HG03575 (cell line): ENCODE results near the gene NRAP.

Source experiments
- ATAC-seq: cut with Tn5 transposase; IDR thresholded peaks from one replicate; pipeline ENCODE4 v1.9.1; 2021; ENCODE audit not compliant: unreplicated experiment, insufficient number of reproducible peaks, low FRiP score; ENCODE audit errors: extremely low read depth

NRAP gene

GRCh38 chr10:113616244-113617074 is 47.4 kb downstream of the NRAP start:
- no peak for ATAC-seq

GRCh38 chr10:113613977-113614690 is 49.7 kb downstream of the NRAP start:
- no peak for ATAC-seq

GRCh38 chr10:113613427-113613826 is 50.4 kb downstream of the NRAP start:
- ATAC-seq = no peak

GRCh38 chr10:113612154-113612553 is 51.7 kb downstream of the NRAP start:
- ATAC-seq = no peak

GRCh38 chr10:113610631-113611601 is 52.9 kb downstream of the NRAP start:
- ATAC-seq = no peak

- no peak for ATAC-seq
Measured at GRCh38 chr10:113609704-113610108, 54.1 kb downstream of the NRAP start.

- ATAC-seq = no peak
Measured at GRCh38 chr10:113605268-113605978, 58.4 kb downstream of the NRAP start.

- ATAC-seq = no peak
Measured at GRCh38 chr10:113604572-113604971, 59.3 kb downstream of the NRAP start.

- ATAC-seq = no peak
Measured at GRCh38 chr10:113603057-113603777, 60.6 kb downstream of the NRAP start.

- no peak for ATAC-seq
Measured at GRCh38 chr10:113600569-113600968, 63.3 kb downstream of the NRAP start.

- ATAC-seq = no peak
Measured at GRCh38 chr10:113594652-113595051, 69.2 kb downstream of the NRAP start.

GRCh38 chr10:113592380-113592779 is 71.5 kb downstream of the NRAP start:
- ATAC-seq = no peak

GRCh38 chr10:113590581-113590980 is 73.3 kb downstream of the NRAP start:
- no peak for ATAC-seq

- ATAC-seq = no peak
Measured at GRCh38 chr10:113589201-113589770, 74.6 kb downstream of the NRAP start.

GRCh38 chr10:113585949-113586348 is 77.9 kb downstream of the NRAP start:
- no peak for ATAC-seq

- ATAC-seq = no peak
Measured at GRCh38 chr10:113583571-113583970, 80.3 kb downstream of the NRAP start.

GRCh38 chr10:113581092-113581491 is 82.7 kb downstream of the NRAP start:
- no peak for ATAC-seq

GRCh38 chr10:113578773-113579172 is 85.1 kb downstream of the NRAP start:
- no peak for ATAC-seq
